T-helper 1 cell (primary cell): ENCODE data around the gene CLINT1.
"Not testable (repeated sequence)": the region's sequence is repeated elsewhere in the genome, so short reads cannot be mapped to it uniquely, and the experiment has no call there.

Experiments used
- DNase-seq, 5 donors: peaks; one replicate each; pipeline ENCODE4 v3.0.0-alpha.2; 2012 to 2020
- total RNA-seq, 4 donors: gene quantifications; one replicate each; lab custom pipeline; 2026; lab: John Stamatoyannopoulos, UW

CLINT1 gene
- 117 to 130 (median 120) reads per million in 4 donors for total RNA-seq

GRCh38 chr5:157858527-157859226, at the start of gene CLINT1:
CLINT1 (minus strand) TSS chr5:157859145; CDS start chr5:157858970, 175 bp downstream.
- peak; percentile 72 to 90 (median 82) for DNase-seq

- no peak for DNase-seq
Measured at GRCh38 chr5:157908459-157908858, 49.5 kb upstream of the CLINT1 start.

- no peak for DNase-seq
Measured at GRCh38 chr5:157907479-157907878, 48.5 kb upstream of the CLINT1 start.

- no peak for DNase-seq
Measured at GRCh38 chr5:157903117-157903450, 44.1 kb upstream of the CLINT1 start.

- no peak for DNase-seq
Measured at GRCh38 chr5:157902449-157903116, 43.6 kb upstream of the CLINT1 start.

- DNase-seq: no peak
Measured at GRCh38 chr5:157900644-157901043, 41.7 kb upstream of the CLINT1 start.

GRCh38 chr5:157893611-157894010, 34.7 kb upstream of the CLINT1 start:
- no peak for DNase-seq

GRCh38 chr5:157892974-157893373, 34.0 kb upstream of the CLINT1 start:
- peak in 1 of 5 donors; percentile 6 for DNase-seq

GRCh38 chr5:157890836-157891597, 32.1 kb upstream of the CLINT1 start:
- peak in 1 of 5 donors; percentile 53 for DNase-seq

GRCh38 chr5:157888814-157889532, 30.0 kb upstream of the CLINT1 start:
- no peak for DNase-seq

GRCh38 chr5:157886796-157887380, 27.9 kb upstream of the CLINT1 start:
- no peak for DNase-seq

- not testable (repeated sequence) for DNase-seq
Measured at GRCh38 chr5:157885051-157885450, 26.1 kb upstream of the CLINT1 start.

- not testable (repeated sequence) for DNase-seq
Measured at GRCh38 chr5:157881498-157881897, 22.6 kb upstream of the CLINT1 start.

GRCh38 chr5:157877821-157878220, 18.9 kb upstream of the CLINT1 start:
- no peak for DNase-seq

- no peak for DNase-seq
Measured at GRCh38 chr5:157874861-157875260, 15.9 kb upstream of the CLINT1 start.

- DNase-seq: no peak
Measured at GRCh38 chr5:157870837-157871834, 12.2 kb upstream of the CLINT1 start.

- DNase-seq: no peak
Measured at GRCh38 chr5:157867751-157868387, 8.9 kb upstream of the CLINT1 start.

- no peak for DNase-seq
Measured at GRCh38 chr5:157866536-157866935, 7.6 kb upstream of the CLINT1 start.

GRCh38 chr5:157865781-157866180, 6.8 kb upstream of the CLINT1 start:
- no peak for DNase-seq

- DNase-seq: no peak
Measured at GRCh38 chr5:157864067-157864466, 5.1 kb upstream of the CLINT1 start.
